Muscle of leg (tissue), 11 donors: ENCODE measurements around the gene ADGRL2. TPM values are rescaled to one million over a fixed set of nuclear protein-coding genes. Genes with fewer than 3 reads are reported as not detected.
"Not testable (repeated sequence)": the region's sequence is repeated elsewhere in the genome, so short reads cannot be mapped to it uniquely, and the experiment has no call there.

ENCODE experiments used
- DNase-seq: peaks from one replicate; pipeline ENCODE4 v3.0.0; 2013
- H3K27ac ChIP-seq: one replicate; pipeline ENCODE4 v1.5.1; 2013; ENCODE audit warnings: mild to moderate bottlenecking, low read length, control low read depth
- H3K27me3 ChIP-seq: one replicate; pipeline ENCODE4 v1.6.1; 2013; ENCODE audit warnings: low read length; ENCODE audit not compliant: control insufficient read depth, insufficient read depth
- H3K36me3 ChIP-seq: one replicate; pipeline ENCODE4 v1.6.1; 2013; ENCODE audit warnings: low read length; ENCODE audit not compliant: control insufficient read depth, insufficient read depth
- H3K4me1 ChIP-seq: one replicate; pipeline ENCODE4 v1.6.1; 2013; ENCODE audit warnings: low read length; ENCODE audit not compliant: control insufficient read depth, insufficient read depth
- H3K4me3 ChIP-seq: one replicate; pipeline ENCODE4 v1.5.1; 2013; ENCODE audit warnings: low read length, control low read depth
- H3K9me3 ChIP-seq: replicated peaks from 2 replicates; pipeline ENCODE4 v1.6.1; 2013; ENCODE audit warnings: low read depth, low read length; ENCODE audit not compliant: control insufficient read depth
- WGBS: methylation state at CpG from one replicate; pipeline ENCODE4 v1.1.5; 2013; ENCODE audit warnings: missing lambda C conversion rate; ENCODE audit not compliant: insufficient coverage; 5-methylcytosine and 5-hydroxymethylcytosine counted together
- polyA plus RNA-seq, 8 donors: library from polyadenylated mRNA; unstranded; fragments of 120-200 nt; gene quantifications; one replicate each; pipeline versions ENCODE4 v1.2.1 to v1.2.3, GENCODE V29; 2013; ENCODE audit warnings: inconsistent platforms in 1 of 8, low replicate concordance in 1 of 8; ENCODE audit not compliant: insufficient read length in 8 of 8, insufficient read depth in 1 of 8
- total RNA-seq: library from RNA; stranded (reverse); fragments of 120-200 nt; gene quantifications from one replicate; pipeline ENCODE4 v1.2.4, GENCODE V29; 2013

Gene ADGRL2
- total and polyA plus RNA-seq, 9 donors = 50.2 to 121 (median 76.9) TPM

GRCh38 chr1:81844477-81844876, 43.7 kb downstream of the ADGRL2 start:
- Histone ChIP-seq H3K4me3 (no peak overlapping the region), H3K9me3 (no peaks in the 10 kb centered on the region), H3K4me1 (no peaks in the 10 kb centered on the region), H3K27ac (no peak overlapping the region), H3K36me3 (peaks cover 4% of the 10 kb centered on the region), H3K27me3 (no peaks in the 10 kb centered on the region)
- no peak for DNase-seq
- WGBS = no CpG with 5 or more reads among the region's 2 CpGs

GRCh38 chr1:81846630-81847029, 45.9 kb downstream of the ADGRL2 start:
- Histone ChIP-seq H3K9me3 (no peaks in the 10 kb centered on the region), H3K36me3 (peaks cover 2% of the 10 kb centered on the region), H3K4me3 (no peak overlapping the region), H3K4me1 (no peaks in the 10 kb centered on the region), H3K27ac (no peak overlapping the region), H3K27me3 (no peaks in the 10 kb centered on the region)
- no peak for DNase-seq
- WGBS = no CpG with 5 or more reads among the region's 1 CpG

- Histone ChIP-seq H3K4me3 (no peak overlapping the region), H3K27ac (no peak overlapping the region), H3K36me3 (peaks cover 2% of the 10 kb centered on the region), H3K27me3 (no peaks in the 10 kb centered on the region), H3K9me3 (no peaks in the 10 kb centered on the region), H3K4me1 (no peaks in the 10 kb centered on the region)
- DNase-seq = no peak
- no CpG with 5 or more reads among the region's 2 CpGs for WGBS
Observed at GRCh38 chr1:81847063-81847462, 46.3 kb downstream of the ADGRL2 start.

DNA sequence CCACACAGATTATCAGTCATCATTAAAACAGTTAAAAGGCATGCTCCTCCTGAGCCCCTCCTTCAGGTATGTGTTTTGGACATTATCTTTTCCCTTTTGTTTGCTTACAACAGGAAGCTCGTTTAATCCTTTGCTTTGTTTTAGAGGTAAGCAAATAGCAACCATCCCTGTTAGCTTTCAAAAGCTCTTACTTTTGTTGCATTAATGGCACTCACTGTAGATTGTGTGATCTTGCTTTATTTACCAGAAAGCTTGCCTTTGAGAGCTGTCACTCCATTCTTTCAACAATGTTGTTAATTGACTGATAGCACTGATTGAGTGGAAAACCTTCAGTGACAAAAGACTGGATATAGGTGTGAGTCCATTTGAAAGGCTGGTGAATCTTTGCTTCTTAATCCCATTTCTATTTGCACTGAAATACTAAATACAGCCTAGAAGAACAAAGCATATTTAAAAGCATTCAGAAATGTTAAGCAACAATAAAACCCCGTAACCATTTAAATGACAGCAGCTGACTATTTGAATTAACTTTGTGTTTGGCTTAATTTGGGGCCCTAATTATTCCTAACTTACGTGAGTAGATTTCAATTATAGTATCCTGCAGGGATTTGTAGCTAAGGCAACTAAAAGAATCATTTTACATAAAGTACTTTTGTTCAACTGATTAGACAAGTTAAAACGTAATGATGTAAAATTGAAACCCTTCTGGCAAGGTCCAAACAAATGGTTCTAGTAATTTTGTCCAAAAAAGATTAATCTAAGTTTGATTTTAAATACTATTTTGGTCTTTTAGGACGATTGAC, 48.3 kb downstream of the ADGRL2 start:
- DNase-seq = no peak
- no peaks in the 10 kb centered on the region for H3K27me3 ChIP-seq
- WGBS = no CpG with 5 or more reads among the region's 5 CpGs

DNA sequence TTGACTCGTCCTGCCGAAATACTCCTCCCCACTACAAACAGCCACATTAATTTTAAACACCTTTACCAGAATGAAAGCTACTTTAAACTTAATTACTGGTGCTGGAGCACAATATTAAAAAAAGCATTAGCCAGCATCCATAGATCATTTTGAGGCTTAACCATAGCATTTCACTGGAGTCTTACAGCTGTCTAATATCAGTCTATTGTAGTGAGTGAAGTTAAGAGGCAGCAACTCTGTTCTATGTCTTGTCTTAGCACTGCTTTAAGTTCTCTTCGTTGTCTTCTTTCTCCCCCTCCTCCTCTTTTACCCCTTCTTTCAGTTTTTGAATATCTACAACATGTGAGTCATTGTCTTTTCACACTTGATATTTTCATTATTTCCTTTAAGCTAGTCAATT, 49.3 kb downstream of the ADGRL2 start:
- WGBS = no CpG with 5 or more reads among the region's 3 CpGs
- Histone ChIP-seq H3K9me3 (no peaks in the 10 kb centered on the region), H3K27ac (no peak overlapping the region), H3K4me3 (no peak overlapping the region), H3K4me1 (no peaks in the 10 kb centered on the region), H3K27me3 (no peaks in the 10 kb centered on the region), H3K36me3 (no peaks in the 10 kb centered on the region)
- no peak for DNase-seq

More for the DNA sequence above, 48.3 kb downstream of the ADGRL2 start:
- H3K4me3 ChIP-seq = no peak overlapping the region
- H3K9me3 ChIP-seq = no peaks in the 10 kb centered on the region
- H3K27ac ChIP-seq = no peak overlapping the region
- H3K4me1 ChIP-seq = no peaks in the 10 kb centered on the region
- H3K36me3 ChIP-seq = no peaks in the 10 kb centered on the region

DNA sequence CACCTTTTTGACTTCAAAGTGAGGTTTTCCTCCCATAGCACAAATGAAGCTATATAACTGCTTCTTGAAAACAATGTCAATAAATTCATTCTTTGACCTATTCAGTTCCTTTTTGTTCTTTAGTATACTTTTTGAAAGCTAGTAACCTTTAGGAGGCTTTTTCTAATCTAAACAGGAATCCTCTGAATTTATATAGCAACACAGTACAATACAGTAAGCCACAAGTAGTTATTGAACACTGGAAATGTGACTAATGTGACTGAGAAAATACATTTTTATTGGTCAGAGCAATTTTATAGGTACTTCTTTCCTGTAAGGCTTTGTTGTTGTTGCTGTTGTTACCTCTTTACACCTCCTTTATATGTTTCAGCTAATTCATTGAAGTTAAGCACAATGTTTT, 49.8 kb downstream of the ADGRL2 start:
- Histone ChIP-seq H3K27me3 (no peaks in the 10 kb centered on the region), H3K4me3 (no peak overlapping the region), H3K36me3 (no peaks in the 10 kb centered on the region), H3K27ac (no peak overlapping the region), H3K4me1 (no peaks in the 10 kb centered on the region), H3K9me3 (no peaks in the 10 kb centered on the region)
- DNase-seq = no peak

- no peaks in the 10 kb centered on the region for H3K4me1 ChIP-seq
- DNase-seq = no peak
- no peaks in the 10 kb centered on the region for H3K27me3 ChIP-seq
- no peaks in the 10 kb centered on the region for H3K9me3 ChIP-seq
- no peak overlapping the region for H3K4me3 ChIP-seq
- no CpG with 5 or more reads among the region's 2 CpGs for WGBS
- H3K36me3 ChIP-seq = no peaks in the 10 kb centered on the region
- H3K27ac ChIP-seq = no peak overlapping the region
Observed at GRCh38 chr1:81851217-81851616, 50.5 kb downstream of the ADGRL2 start.

DNA sequence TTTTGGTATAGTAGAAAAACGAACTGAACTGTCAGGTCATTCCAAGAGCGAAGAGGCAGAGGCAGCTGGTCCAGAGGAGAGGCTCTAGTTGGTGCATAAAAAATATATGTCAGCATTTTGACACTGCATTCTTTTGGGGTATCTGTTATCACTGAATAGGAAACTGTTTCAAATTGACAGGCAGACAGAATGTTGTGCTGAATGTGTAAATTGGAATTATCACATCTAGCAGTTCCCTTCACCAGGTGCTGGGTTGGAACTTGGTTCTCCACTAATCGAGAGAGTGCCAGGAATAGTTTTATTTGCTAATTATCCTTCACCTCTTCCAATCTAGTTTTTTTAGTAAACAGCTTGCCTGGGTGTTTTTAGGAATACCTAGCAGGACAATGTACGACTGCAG, 52.2 kb downstream of the ADGRL2 start:
- Histone ChIP-seq H3K9me3 (no peaks in the 10 kb centered on the region), H3K27me3 (no peaks in the 10 kb centered on the region), H3K4me3 (no peak overlapping the region), H3K27ac (no peak overlapping the region), H3K36me3 (no peaks in the 10 kb centered on the region), H3K4me1 (no peaks in the 10 kb centered on the region)
- WGBS = no CpG with 5 or more reads among the region's 4 CpGs
- no peak for DNase-seq

GRCh38 chr1:81867235-81867634, 66.5 kb downstream of the ADGRL2 start:
- no peak for DNase-seq
- H3K36me3 ChIP-seq = no peaks in the 10 kb centered on the region
- no peak overlapping the region for H3K27ac ChIP-seq
- H3K4me3 ChIP-seq = no peak overlapping the region
- WGBS = 14% methylated on average over 1 of the region's 1 CpG
- no peaks in the 10 kb centered on the region for H3K4me1 ChIP-seq
- H3K27me3 ChIP-seq = no peaks in the 10 kb centered on the region
- H3K9me3 ChIP-seq = no peaks in the 10 kb centered on the region

- no peaks in the 10 kb centered on the region for H3K9me3 ChIP-seq
- H3K27me3 ChIP-seq = no peaks in the 10 kb centered on the region
- no peaks in the 10 kb centered on the region for H3K4me1 ChIP-seq
- H3K4me3 ChIP-seq = no peak overlapping the region
- WGBS = no CpG with 5 or more reads among the region's 2 CpGs
- peak overlapping the region; percentile 22 for H3K27ac ChIP-seq
- H3K36me3 ChIP-seq = no peaks in the 10 kb centered on the region
- DNase-seq = peak; percentile 66
Observed at GRCh38 chr1:81869307-81869706, 68.6 kb downstream of the ADGRL2 start.

GRCh38 chr1:81871091-81871490, 70.4 kb downstream of the ADGRL2 start:
- H3K9me3 ChIP-seq, DNase-seq, H3K36me3 ChIP-seq, H3K4me1 ChIP-seq, H3K4me3 ChIP-seq, H3K27ac ChIP-seq, H3K27me3 ChIP-seq: not testable (repeated sequence)
- no CpG with 5 or more reads among the region's 3 CpGs for WGBS
